ENCODE measurements around the gene NRM.
"Not testable (repeated sequence)": the region's sequence is repeated elsewhere in the genome, so short reads cannot be mapped to it uniquely, and the experiment has no call there.

NRM gene

DNA sequence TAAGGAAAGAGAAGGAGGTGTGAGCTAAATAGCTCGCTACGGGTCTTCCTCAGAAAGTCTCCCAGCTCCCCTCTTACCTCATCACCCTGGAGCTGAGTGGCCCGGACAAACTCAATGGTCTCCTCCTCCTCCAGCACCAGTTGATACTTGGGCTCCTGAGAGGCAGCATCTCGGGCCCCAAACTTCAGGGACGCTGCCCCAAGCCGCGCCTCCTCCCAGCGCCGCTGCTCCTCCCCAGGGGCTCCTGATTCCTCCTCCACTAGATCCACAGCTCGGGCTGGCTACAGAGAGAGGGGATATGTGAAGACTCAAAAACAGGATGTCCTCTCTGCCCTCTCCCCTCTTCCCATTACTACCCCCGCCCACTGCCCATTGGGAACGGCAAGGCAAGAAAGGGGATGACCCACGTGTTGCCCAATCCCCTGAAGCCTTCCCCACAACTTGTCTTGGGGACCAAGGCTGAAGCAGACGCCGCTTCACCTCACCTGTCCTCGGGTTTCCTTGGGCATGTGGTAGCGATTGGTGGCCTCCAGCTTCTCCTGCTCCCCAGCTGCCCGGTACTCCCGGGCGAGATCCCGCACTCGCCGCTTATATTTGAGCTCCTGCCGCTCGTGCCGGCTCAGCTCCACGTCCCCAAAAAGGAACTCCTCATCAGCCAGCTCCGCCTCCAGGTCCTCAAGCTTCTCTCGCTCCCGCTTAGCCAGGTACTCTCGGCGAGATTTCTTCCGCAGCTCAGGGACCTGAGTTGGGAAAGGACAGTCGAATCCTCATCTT, 25.6 kb downstream of the NRM start:
- TF ChIP-seq, protein P1, sequence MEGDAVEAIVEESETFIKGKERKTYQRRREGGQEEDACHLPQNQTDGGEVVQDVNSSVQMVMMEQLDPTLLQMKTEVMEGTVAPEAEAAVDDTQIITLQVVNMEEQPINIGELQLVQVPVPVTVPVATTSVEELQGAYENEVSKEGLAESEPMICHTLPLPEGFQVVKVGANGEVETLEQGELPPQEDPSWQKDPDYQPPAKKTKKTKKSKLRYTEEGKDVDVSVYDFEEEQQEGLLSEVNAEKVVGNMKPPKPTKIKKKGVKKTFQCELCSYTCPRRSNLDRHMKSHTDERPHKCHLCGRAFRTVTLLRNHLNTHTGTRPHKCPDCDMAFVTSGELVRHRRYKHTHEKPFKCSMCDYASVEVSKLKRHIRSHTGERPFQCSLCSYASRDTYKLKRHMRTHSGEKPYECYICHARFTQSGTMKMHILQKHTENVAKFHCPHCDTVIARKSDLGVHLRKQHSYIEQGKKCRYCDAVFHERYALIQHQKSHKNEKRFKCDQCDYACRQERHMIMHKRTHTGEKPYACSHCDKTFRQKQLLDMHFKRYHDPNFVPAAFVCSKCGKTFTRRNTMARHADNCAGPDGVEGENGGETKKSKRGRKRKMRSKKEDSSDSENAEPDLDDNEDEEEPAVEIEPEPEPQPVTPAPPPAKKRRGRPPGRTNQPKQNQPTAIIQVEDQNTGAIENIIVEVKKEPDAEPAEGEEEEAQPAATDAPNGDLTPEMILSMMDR (IDR thresholded peaks at IDR 0.05; ENCODE audit: borderline replicate concordance, extremely low read depth, low read length, poor library complexity, severe bottlenecking) = no peak
- TF ChIP-seq EZH2 (IDR thresholded peaks at IDR 0.05; ENCODE audit: borderline replicate concordance, low read depth, low read length, severe bottlenecking) = no peak
- Histone ChIP-seq H3K79me2 (ENCODE audit: insufficient read depth, low read length) (no peaks in the 10 kb centered on the region), H4K20me1 (ENCODE audit: insufficient read depth, low read length) (no peaks in the 10 kb centered on the region), H2AFZ (ENCODE audit: low read depth, low read length) (no peak overlapping the region), H3K4me3 (ENCODE audit: low read depth in 1 of 2, low read length in 2 of 2) (no peak overlapping the region), H3K9me3 (ENCODE audit: insufficient read depth, low read length, severe bottlenecking) (no peaks in the 10 kb centered on the region), H3K4me1 (ENCODE audit: insufficient read depth, low read length) (no peaks in the 10 kb centered on the region), H3K27ac (ENCODE audit: low read length) (no peak overlapping the region), H3K27me3 (ENCODE audit: insufficient read depth, low read length, poor library complexity) (no peaks in the 10 kb centered on the region), H3K36me3 (ENCODE audit: insufficient read depth, low read length) (peaks cover 75% of the 10 kb centered on the region), H3K9ac (ENCODE audit: low read depth, low read length) (no peak overlapping the region), H3K4me2 (ENCODE audit: insufficient read depth, low read length) (no peak overlapping the region)
- no peak for DNase-seq
- ATAC-seq (ENCODE audit: insufficient read depth, low read depth) = no peak

DNA sequence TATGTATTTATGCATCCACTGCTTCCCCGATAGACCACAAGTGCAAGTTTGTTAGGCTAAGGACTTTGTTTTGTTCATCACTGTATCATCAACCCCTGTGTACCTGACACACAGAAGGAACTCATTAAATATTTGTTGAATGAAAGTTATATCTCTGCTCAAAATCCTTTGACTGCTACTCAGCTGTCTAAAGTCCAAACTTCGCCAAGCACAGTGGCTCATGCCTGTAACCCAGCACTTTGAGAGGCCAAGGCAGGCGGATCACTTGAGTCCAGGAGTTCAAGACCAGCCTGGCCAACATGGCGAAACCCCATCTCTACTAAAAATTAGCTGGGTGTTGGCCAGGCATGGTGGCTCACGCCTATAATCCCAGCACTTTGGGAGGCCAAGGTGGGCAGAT, 32.9 kb downstream of the NRM start:
- H3K36me3 ChIP-seq (ENCODE audit: insufficient read depth, low read length) = peaks cover 86% of the 10 kb centered on the region
- H2AFZ ChIP-seq (ENCODE audit: low read depth, low read length); H3K27ac ChIP-seq (ENCODE audit: low read length); H3K4me2 ChIP-seq (ENCODE audit: insufficient read depth, low read length); H4K20me1 ChIP-seq (ENCODE audit: insufficient read depth, low read length); H3K79me2 ChIP-seq (ENCODE audit: insufficient read depth, low read length); H3K9me3 ChIP-seq (ENCODE audit: insufficient read depth, low read length, severe bottlenecking); H3K27me3 ChIP-seq (ENCODE audit: insufficient read depth, low read length, poor library complexity); H3K4me1 ChIP-seq (ENCODE audit: insufficient read depth, low read length); DNase-seq; ATAC-seq (ENCODE audit: insufficient read depth, low read depth); H3K9ac ChIP-seq (ENCODE audit: low read depth, low read length); H3K4me3 ChIP-seq (ENCODE audit: low read depth in 1 of 2, low read length in 2 of 2): not testable (repeated sequence)

DNA sequence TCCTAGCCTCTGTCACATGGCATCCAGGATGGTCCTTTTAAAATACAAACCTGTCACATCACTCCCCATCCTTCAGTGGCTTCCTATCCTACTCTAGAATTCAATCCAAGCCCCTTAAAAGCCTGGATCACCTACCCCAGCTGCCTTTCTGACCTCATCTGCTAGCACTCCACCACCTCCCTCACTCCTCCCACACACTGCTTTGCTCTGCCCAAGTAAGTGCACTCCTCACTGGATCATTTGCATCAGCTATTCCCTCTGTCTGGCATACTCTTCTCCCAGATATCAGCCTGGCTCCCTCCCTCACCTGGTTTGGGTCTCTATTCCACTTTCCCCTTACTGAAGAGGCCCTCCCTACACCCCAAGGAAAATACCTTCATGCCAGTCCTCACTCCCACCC, 33.3 kb downstream of the NRM start:
- Histone ChIP-seq H3K27ac (ENCODE audit: low read length) (no peak overlapping the region), H3K4me3 (ENCODE audit: low read depth in 1 of 2, low read length in 2 of 2) (no peak overlapping the region), H3K9ac (ENCODE audit: low read depth, low read length) (no peak overlapping the region), H3K4me1 (ENCODE audit: insufficient read depth, low read length) (no peaks in the 10 kb centered on the region), H2AFZ (ENCODE audit: low read depth, low read length) (no peak overlapping the region), H3K9me3 (ENCODE audit: insufficient read depth, low read length, severe bottlenecking) (no peaks in the 10 kb centered on the region), H3K4me2 (ENCODE audit: insufficient read depth, low read length) (no peak overlapping the region), H3K79me2 (ENCODE audit: insufficient read depth, low read length) (no peaks in the 10 kb centered on the region), H3K36me3 (ENCODE audit: insufficient read depth, low read length) (peaks cover 86% of the 10 kb centered on the region), H4K20me1 (ENCODE audit: insufficient read depth, low read length) (no peaks in the 10 kb centered on the region), H3K27me3 (ENCODE audit: insufficient read depth, low read length, poor library complexity) (no peaks in the 10 kb centered on the region)
- no peak for TF ChIP-seq EZH2 (IDR thresholded peaks at IDR 0.05; ENCODE audit: borderline replicate concordance, low read depth, low read length, severe bottlenecking)
- TF ChIP-seq, protein P1 (IDR thresholded peaks at IDR 0.05; ENCODE audit: borderline replicate concordance, extremely low read depth, low read length, poor library complexity, severe bottlenecking) = no peak
- DNase-seq (no peak), ATAC-seq (ENCODE audit: insufficient read depth, low read depth) (no peak)

DNA sequence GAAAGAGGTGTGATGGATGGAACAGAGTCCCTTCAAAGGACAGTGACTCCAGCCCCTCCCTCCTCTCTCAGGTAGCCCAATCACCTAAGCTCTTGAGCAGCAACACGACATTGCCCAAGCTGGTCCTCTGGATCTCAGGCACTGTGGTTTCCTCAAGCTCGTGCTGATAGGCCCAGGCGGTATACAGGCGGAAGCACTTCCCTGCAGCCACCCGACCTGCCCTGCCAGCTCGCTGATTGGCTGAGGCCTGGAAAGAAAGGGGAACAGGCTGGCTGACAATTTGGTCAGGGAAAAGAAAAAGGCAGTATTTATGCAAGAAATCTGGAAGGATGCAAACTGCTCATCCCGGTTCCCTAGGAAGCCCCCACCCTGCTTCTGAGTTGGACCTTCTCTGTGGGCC, 34.3 kb downstream of the NRM start:
- Histone ChIP-seq H3K27me3 (ENCODE audit: insufficient read depth, low read length, poor library complexity) (no peaks in the 10 kb centered on the region), H3K79me2 (ENCODE audit: insufficient read depth, low read length) (no peaks in the 10 kb centered on the region), H3K4me3 (ENCODE audit: low read depth in 1 of 2, low read length in 2 of 2) (no peak overlapping the region), H3K4me1 (ENCODE audit: insufficient read depth, low read length) (no peaks in the 10 kb centered on the region), H4K20me1 (ENCODE audit: insufficient read depth, low read length) (no peaks in the 10 kb centered on the region), H3K4me2 (ENCODE audit: insufficient read depth, low read length) (no peak overlapping the region), H2AFZ (ENCODE audit: low read depth, low read length) (no peak overlapping the region), H3K9me3 (ENCODE audit: insufficient read depth, low read length, severe bottlenecking) (no peaks in the 10 kb centered on the region), H3K9ac (ENCODE audit: low read depth, low read length) (no peak overlapping the region), H3K36me3 (ENCODE audit: insufficient read depth, low read length) (peaks cover 86% of the 10 kb centered on the region), H3K27ac (ENCODE audit: low read length) (no peak overlapping the region)
- DNase-seq = no peak
- ATAC-seq (ENCODE audit: insufficient read depth, low read depth) = no peak
- TF ChIP-seq EZH2 (IDR thresholded peaks at IDR 0.05; ENCODE audit: borderline replicate concordance, low read depth, low read length, severe bottlenecking) = no peak
- TF ChIP-seq, protein P1 (IDR thresholded peaks at IDR 0.05; ENCODE audit: borderline replicate concordance, extremely low read depth, low read length, poor library complexity, severe bottlenecking) = no peak
